RKO (cell line): ENCODE measurements around the gene GDAP2.
"Not testable (repeated sequence)": the region's sequence is repeated elsewhere in the genome, so short reads cannot be mapped to it uniquely, and the experiment has no call there.

Experiments
- DNase-seq: peaks from one replicate; pipeline ENCODE4 v3.0.0-alpha.2; 2016; ENCODE audit warnings: low spot score

The GDAP2 gene, protein sequence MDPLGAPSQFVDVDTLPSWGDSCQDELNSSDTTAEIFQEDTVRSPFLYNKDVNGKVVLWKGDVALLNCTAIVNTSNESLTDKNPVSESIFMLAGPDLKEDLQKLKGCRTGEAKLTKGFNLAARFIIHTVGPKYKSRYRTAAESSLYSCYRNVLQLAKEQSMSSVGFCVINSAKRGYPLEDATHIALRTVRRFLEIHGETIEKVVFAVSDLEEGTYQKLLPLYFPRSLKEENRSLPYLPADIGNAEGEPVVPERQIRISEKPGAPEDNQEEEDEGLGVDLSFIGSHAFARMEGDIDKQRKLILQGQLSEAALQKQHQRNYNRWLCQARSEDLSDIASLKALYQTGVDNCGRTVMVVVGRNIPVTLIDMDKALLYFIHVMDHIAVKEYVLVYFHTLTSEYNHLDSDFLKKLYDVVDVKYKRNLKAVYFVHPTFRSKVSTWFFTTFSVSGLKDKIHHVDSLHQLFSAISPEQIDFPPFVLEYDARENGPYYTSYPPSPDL

DNA sequence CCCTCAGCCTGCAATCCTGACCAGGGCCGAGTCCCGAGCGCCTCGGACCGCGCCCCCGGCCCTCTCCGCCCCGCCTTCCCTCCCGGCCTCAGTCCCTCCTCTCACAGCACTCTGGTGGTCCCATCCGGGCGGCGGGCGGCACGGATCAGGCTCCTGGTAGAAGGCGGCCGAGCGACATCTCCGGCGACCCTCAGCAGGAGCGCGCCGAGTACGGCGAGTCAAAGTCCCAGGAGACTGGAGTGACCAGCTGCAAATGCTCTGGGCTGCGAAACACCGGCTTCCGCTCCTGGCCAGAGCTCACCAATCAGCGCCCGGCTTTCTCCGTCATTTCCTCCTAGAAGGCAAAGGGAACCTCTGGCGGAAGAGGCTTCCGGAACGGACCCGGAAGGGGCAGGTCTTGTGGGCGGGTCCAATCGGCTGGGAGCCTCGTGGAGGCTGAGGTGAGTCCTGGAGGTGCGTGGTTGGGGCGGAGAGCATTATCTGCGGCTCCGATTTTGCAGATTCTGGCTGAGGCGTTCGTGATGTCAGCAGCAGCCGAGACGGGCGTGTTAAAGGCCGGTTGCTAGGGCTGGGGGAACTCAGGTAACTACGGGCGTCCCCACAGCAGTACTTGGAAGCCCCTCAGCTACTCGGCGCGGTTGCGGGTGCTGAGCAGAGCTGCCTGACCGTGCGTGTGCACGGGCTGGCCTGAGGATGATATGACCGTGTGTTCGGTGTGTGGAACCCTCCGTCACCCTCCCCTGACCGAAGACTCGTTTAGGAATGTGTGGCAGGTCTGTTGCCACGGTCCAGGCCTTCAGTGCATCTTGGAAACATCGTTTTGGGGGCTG is at the start of gene GDAP2, which contains the start of gene WDR3:
TSS of gene GDAP2 (minus strand) at position 279 of the 830 bp plus-strand sequence. CDS start 9,264 bp downstream, outside the sequence.
TSS of gene WDR3 (plus strand) at position 397 of the 830 bp plus-strand sequence. CDS start 3,581 bp downstream, outside the sequence.
- DNase-seq: peak; percentile 96

DNA sequence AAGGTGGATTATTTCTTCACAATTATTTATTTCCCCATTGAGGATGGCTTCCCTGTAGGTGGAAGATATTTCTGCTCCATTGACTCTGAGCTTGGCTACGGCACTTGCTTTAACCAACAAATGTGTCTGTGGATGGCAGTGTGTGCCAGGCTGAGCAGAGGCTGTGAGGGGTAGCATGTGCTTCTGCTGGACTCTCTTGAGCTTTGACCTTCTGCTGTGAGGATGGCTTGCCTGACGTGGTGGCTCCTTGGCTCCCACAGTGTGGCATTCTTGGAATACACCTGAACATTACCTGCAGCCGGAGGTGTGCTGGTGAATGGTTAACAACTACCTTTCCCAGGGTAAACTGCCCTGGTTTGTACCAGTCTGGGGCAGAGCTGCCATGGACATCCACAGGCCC is 47.0 kb upstream of the GDAP2 start:
- no peak for DNase-seq

DNA sequence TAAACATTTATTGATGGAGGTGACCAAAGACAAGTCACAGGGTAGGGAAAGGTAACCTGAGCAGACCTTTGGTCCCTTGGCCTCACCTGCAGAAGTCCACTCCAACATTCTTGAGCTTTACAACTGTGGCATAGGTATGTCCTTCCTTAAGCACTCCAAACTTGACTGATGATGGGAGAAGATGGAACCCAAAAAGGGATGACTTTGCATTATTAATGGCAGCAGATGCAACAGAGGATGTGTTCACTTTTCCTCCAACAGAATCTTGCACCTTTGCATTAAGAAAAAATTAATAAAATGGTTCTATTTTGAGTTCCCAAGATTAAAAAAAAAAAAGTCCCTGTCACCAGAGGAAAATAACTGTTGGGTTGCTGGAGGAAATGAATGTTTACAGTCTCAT is 42.4 kb upstream of the GDAP2 start:
- no peak for DNase-seq

DNA sequence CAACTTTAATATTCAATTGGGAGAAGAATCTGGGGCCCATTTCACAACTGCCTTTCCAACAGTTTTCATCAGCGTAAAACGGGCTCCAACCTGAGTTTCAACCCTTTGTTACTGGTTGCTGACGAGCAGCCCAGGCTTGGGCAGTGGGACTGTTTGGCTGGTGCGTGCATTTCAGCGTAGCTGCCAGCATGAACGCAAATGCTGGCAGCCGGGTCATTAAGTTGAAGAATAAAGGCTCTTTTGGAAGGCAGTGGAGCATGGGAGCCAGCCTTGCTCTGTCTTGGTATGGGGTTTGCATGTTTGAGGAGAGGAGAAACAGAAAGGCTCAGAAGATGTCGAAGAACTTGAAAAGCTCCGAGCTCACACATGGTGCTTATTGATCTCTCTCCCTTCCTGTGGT is 40.8 kb upstream of the GDAP2 start:
- no peak for DNase-seq

DNA sequence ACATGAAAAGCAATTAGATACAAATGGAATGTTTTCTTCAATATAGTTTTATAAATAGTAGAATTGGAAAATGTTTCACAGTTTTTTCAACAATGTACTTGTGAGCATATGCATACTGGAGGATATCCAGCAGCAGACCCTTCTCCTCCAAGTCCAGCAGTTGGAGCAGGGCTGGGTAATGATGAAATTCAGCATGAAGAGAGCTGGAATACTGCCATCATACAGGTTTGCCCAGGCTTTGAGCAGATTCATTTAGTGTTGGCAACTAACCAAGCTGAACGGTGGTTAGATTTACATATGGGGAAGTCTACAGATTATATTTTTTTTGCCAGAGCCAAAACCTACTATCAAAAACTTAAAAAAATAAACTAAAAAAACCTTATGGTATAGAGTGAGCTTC is 38.5 kb upstream of the GDAP2 start:
- no peak for DNase-seq

DNA sequence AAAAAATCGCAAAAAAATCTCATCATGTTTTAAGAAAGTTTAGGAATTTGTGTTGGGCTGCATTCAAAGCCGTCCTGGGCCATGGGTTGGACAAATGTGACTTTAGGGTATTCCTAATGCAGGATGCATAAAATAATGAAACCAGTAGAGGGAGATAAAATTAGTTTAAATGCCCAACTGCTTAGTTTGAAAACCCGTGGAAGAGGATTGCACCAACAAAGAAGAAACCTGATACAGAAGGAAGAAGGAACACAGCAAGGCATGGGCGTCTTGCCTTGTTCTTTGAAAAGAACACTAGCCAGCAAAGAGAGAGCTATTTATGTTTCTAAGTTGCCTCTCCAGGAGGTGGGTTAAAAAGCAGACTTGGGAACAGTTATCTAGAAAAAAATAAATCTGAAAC is 38.1 kb upstream of the GDAP2 start:
- DNase-seq: peak; percentile 15

DNA sequence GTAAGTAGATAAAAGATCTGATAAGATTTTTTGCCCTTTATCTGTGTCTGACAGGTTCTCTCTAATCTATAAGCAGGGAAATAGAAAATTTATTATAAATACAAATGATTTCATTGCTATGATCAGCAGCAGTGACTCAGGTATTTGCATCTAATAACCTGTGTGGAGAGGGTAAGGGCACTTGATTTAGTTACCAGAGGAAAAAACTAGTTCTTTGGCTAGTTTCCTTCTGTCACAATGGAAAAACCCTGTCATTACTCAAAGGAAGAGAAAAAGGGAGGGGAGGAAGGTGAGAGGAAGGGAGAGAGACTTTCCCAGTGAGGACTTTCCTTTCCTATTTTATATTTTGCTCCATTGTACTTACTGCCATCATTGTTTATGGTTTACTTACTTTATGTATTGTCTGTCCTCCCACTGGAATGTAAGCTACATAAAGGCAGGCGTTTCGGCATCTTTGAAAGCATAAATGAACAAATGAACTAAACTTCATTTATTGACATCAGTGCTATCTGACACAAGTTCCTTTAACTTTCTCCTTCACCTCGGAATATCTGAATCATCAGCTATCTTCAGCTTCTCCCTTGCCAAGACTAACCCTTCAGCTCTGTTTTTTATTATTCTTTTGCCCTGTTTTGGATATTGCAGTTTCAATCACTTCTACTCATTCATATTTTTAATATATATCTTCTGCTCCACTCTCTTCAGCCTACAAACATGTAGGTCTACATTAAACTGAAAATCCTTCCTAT is 35.0 kb upstream of the GDAP2 start:
- no peak for DNase-seq

DNA sequence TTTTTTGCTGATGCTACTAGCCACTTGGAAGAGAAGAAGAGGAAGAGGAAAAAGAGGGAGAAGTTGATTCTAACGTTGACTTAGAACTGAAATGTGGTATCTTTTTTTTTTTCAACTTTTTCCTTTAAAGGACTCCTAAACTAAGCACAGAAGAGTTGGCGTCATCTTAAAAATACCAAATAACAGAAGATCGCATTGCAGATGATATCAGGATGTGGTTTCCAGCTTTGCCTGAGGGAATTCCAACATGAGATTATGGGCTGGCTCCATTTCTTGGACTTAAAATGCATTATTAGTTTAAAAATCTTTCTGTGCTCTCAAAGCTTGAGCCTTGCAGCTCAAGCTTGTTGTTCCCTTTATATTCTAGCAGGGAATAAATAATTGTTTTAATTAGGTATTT is 29.9 kb upstream of the GDAP2 start:
- no peak for DNase-seq

DNA sequence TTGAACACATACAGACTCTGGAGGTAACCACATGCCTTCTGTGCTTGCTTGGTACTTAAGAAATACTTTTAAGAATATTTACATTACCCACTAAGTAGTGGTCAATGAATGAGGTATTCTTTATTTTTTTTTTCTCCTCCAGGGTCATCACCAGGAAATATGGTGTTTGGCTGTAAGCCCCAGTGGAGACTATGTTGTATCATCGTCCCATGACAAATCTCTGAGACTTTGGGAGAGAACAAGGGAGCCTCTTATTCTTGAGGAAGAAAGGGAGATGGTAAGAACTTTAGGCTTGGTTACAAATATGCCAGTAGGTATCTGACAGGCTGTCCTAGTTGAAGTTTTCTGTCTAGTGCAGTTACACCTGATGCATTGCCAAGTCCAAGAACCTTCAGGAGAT is 23.0 kb upstream of the GDAP2 start:
- no peak for DNase-seq

DNA sequence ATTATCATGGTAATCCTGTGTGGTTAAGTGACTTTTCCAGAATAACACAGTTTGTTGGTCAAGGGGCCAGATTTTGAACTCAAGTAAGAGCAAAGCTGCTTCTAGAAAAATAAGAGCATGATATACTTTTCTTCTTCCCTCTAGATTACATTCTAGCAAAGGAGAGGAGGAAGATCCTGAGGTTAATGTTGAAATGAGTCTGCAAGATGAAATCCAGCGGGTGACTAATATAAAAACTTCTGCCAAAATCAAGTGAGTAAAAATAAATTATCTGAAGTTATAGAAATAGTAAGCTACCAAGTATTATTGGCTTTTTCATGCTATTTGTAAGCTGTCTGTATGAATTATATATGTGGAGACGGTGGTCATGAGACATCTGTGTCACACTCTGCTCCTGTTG is 12.9 kb upstream of the GDAP2 start:
- DNase-seq: no peak

DNA sequence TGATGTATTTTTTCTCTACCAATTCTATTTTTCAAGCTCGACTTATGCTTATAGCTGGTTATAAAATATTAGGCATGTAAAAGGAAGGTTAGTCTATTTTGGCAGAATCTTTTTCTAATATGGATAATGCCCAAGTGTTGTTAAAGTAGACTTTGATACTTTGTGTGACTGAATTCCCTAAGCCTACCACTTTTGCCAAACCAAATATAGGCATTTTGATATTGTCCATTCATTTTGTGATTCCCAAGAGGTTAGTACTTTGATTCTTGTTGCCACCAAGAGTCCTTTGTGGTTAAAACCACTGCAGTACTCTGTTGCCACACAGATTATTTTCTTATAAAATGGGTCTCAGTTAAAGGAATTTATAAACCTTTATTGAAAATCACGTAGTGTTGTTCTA is 4.3 kb upstream of the GDAP2 start:
- DNase-seq: no peak

DNA sequence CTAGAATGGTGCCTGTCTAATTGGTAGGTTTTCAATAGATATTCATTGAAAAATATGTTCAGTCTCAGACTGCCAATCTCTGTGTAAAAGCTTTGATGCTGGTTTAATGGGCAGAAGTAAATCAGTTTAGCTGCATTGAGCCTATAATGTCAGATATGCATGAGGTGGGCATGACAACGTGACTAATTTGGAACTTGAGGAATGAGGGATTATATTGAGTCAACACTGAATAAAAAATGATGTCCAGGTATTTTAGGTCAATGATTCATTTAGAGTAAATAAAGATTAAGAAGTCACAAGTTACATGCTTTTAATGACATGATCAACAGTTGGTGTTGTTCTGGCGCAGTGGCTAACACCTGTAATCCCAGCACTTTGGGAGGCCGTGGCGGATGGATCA is 3.2 kb upstream of the GDAP2 start:
- peak; percentile 47 for DNase-seq

DNA sequence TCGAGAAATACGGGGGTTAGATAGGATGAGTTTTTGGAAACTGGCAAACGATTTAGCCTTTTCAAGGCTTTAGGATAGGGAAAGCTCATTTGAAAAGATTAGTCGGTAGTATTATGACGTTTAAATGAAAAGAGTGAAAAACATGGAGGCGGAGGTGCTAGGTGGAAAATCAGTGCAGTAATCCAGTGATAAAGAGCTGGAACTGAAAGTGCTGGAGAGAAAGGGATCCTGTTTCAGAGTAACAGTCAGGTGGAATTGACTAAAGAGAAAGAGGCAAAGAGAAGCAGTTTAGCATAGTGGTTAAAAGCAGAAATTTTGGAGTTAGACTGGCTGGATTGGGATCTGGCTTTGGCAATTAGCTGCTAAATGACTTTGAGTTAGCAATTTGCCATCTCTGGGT is 1.1 kb upstream of the GDAP2 start:
- DNase-seq: no peak

DNA sequence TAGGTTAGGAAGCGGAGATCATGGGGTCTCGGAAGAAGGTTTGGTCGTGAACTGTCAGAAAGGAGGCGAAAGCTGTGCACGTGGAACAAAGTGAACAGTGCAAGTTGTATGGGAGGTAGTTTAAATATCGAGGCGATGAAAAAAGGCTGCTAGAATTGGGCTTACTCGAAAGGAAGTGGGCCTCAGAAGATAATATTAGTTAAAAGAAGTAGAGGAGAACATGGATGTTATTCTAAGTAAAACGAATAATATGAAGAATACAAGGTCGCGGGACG is 689 bp upstream of the GDAP2 start:
- DNase-seq: peak; percentile 20

DNA sequence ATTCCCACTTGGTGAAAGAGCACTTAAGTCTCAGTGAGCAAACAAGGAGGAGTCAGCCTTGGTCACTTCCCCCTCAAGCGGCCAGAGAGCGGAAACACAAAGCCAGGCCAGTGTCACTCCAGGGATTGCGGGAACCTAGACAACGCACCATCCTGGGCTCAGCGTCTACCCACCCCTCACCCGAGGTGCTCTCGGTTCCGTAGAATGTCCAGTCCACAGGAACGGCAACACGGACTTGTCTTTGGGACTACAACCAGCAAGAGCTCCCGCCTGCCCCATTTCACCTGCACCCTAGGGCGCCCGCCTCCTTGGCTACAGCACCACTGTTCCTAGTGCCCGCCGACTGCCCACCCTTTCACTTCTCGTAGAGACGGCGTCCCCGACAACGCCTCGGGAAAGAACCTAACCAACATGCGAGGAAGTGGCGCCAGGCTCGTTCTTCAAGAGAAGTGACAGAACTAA is 509 bp downstream of the GDAP2 start:
- peak; percentile 87 for DNase-seq

DNA sequence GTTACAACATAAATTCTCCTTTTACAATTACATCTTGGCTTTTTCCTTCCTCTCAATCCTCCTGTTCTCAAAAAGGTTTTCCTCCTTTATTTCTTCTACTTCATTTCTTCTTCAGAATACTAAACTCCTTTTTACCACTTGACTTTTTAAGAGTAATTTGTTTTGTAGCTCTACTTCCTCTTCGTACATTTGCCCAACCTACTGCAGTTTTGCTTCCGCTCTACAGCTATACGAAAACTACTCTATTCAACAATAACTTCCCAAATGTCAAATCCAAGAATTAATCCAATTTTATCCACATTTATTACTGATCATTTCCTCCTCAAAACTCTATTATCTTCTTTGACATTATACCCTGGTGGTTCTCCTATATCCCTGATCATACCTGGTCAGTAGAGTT is 3.4 kb downstream of the GDAP2 start:
- no peak for DNase-seq

DNA sequence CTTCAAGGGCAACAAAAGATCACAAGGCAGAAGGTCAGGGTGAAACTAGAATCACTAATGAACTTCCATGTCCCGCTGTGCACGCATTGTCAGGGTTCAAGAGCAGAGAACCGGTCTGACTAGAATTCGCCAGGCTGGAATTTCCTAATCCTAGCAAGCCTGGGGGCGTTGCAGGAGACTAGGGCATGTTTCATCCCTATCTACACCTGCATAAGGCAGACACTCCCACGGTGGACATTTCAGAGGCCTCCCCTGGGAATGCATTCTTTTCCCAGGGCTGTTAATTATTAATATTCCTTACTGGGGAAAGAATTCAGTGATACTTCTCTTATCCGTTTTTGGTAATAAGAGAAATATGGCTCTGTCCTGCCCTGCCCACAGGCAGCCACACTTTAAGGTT is 6.7 kb downstream of the GDAP2 start:
- not testable (repeated sequence) for DNase-seq

DNA sequence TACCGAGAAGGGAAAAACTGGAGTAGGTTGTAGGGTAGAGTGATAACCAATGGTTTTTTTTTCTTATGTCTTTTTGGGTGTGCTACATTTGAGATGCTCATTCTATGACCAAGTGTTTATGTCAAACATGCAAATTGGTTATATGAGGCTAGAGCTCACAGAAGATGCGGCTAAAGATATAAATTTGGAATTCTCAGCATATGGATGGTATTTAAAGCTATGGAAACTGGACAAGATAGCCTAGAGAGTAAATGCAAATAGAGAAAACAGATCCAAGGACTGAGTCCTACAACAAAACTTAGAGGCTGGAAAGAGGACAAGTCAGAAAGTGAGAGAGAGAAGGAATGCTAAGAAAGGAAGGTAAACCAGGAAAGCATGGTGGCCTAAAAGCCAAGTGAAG is 7.4 kb downstream of the GDAP2 start:
- no peak for DNase-seq

DNA sequence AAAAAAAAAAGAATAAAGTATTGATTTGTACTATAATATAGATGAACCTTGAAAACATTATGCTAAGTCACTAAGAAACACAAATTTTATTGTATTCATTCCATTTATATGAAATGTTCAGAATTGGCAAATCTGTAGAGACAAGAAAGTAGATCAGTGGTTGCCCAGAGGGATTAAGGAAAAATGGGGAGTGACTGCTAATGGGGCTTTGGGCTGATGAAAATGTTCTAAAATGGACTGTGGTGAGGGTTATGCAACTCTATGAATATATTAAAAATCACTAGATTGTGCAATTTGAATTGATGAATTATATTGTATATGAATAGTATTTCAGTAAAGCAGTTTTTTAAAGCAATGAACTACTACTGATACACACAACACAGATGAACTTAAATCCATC is 10.0 kb downstream of the GDAP2 start:
- DNase-seq: no peak

DNA sequence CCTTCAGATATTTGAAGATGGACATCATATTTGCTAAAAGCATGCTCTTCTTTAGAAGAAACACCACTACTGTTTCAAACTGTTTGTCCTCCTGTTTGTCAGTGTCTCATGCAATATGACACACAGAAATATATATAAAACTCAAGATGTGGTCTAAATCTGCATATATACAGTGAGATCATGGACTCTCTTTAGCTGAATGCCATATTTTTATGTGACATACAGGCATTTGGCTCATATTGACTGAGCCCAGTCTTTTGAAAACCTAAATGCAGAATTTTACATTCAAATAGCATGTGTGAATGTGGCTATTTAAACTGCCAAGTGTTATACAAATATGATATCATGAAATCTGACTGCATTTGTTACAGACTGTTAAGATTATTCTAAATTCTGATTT is 18.4 kb downstream of the GDAP2 start:
- DNase-seq: no peak

DNA sequence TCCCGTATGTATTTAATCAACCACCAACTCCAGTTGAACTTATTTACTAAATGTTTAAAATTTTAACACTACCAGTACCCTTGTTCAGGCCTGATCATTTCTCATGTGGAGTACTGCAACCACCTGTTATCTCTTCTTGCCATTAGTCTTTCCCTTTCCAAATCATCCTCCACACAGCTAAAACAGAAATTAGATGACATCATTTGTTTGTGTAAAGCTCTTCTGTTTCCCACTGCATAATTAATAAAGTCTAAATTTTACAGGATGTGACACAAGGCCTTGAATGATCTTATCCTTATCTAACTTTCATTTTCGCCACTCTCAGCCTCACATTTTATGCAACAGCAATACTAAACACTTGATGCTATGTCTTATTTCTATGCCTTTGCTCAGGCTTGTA is 24.4 kb downstream of the GDAP2 start:
- no peak for DNase-seq

DNA sequence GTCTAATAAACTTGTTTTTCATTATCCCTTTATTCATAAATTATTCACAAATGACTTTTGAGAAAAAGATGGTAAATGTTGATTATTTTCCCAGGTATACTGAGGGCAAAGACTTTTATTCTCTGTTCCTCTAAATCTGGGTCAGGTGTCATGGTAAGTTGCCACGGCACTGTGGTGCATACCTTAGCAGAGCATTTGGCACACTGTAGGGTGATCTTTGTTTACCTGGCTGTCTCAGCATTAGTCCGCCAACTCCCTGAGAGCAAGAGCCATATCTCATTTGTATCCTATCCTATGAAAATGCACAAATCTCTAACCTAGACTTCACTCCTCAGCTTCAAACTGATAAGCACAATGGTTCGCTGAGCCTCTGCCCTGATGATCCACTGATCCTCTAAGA is 24.9 kb downstream of the GDAP2 start:
- DNase-seq: no peak

DNA sequence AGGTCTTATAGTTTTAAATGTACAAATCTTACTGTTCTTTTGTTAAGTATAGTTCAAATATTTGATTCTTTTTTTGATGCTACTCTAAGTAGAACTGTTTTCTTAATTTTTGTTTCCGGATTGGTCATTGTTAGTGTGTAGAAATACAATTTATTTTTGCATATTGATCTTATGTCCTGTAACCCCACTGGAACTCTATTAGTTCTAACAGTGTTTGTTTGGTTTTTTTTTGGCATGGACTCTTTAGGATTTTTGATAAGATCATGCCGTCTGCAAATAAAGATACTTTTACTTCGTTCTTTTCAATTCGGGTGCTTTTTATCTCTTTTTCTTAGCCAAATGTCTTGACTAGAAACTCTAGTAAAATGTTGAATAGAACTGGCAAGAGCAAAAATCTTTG is 26.5 kb downstream of the GDAP2 start:
- DNase-seq: no peak
